DND-41 (cell line): ENCODE results near the gene KCNQ5.

Experiments
- EZH2 ChIP-seq: IDR thresholded peaks from 3 replicates; pipeline ENCODE4 v1.6.1; 2012; ENCODE audit warnings: borderline replicate concordance, low read depth, mild to moderate bottlenecking, moderate library complexity, low read length, inconsistent platforms; ENCODE audit not compliant: severe bottlenecking
- TF ChIP-seq, protein P1 (sequence below): IDR thresholded peaks from 2 replicates; pipeline ENCODE4 v1.5.1; 2012; ENCODE audit warnings: borderline replicate concordance, low read length, moderate library complexity, mild to moderate bottlenecking; ENCODE audit not compliant: poor library complexity, severe bottlenecking; ENCODE audit errors: extremely low read depth

DNA sequence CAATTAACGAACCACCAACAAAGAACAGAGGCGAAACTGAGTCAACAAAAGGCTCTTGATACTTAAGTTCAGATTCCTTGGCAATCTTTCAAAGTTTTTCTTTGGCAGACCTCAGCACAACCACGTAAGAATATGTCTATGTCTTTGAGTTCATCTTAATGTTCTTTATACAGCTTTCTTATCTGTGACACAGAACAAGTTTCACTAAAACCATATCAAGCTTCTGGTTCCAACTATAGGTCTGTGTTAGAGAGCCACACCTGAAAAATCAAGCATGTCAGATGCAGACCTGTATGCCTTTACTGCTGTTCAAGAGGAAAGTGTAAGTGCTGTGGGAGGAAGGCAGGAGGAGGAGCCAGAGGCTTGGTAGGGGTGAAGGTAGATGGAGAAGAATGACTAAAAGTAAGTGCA lies 332.1 kb downstream of the KCNQ5 start:
- TF ChIP-seq, protein P1, sequence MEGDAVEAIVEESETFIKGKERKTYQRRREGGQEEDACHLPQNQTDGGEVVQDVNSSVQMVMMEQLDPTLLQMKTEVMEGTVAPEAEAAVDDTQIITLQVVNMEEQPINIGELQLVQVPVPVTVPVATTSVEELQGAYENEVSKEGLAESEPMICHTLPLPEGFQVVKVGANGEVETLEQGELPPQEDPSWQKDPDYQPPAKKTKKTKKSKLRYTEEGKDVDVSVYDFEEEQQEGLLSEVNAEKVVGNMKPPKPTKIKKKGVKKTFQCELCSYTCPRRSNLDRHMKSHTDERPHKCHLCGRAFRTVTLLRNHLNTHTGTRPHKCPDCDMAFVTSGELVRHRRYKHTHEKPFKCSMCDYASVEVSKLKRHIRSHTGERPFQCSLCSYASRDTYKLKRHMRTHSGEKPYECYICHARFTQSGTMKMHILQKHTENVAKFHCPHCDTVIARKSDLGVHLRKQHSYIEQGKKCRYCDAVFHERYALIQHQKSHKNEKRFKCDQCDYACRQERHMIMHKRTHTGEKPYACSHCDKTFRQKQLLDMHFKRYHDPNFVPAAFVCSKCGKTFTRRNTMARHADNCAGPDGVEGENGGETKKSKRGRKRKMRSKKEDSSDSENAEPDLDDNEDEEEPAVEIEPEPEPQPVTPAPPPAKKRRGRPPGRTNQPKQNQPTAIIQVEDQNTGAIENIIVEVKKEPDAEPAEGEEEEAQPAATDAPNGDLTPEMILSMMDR = no peak
- TF ChIP-seq EZH2 = no peak
